Liver (tissue), 9 donors: ENCODE measurements around the gene TTC28. TPM values are rescaled to one million over a fixed set of nuclear protein-coding genes. Genes with fewer than 3 reads are reported as not detected.
A peak's percentile ranks its signal among the peaks of the same experiment; 100 is the strongest.

Experiments used
- DNase-seq: peaks from one replicate; pipeline ENCODE4 v3.0.0-alpha.2; 2017; ENCODE audit warnings: low spot score
- H3K27ac ChIP-seq, 2 donors: one replicate each; pipeline ENCODE4 v1.7.0; 2013; ENCODE audit warnings: inconsistent platforms in 2 of 2, low read length in 2 of 2, control low read depth in 1 of 2, low read depth in 1 of 2, mild to moderate bottlenecking in 1 of 2
- H3K27me3 ChIP-seq, 4 donors: one replicate each; pipeline versions ENCODE4 v1.6.1 to v1.7.0; 2013; ENCODE audit warnings: low read length in 3 of 4, inconsistent platforms in 1 of 4, mild to moderate bottlenecking in 1 of 4, moderate library complexity in 1 of 4; ENCODE audit not compliant: control insufficient read depth in 4 of 4, insufficient read depth in 4 of 4
- H3K36me3 ChIP-seq, 4 donors: one replicate each; pipeline versions ENCODE4 v1.6.1 to v1.7.0; 2013; ENCODE audit warnings: low read length in 3 of 4, mild to moderate bottlenecking in 3 of 4, low read depth in 1 of 4, moderate library complexity in 1 of 4; ENCODE audit not compliant: control insufficient read depth in 4 of 4, insufficient read depth in 3 of 4
- H3K4me1 ChIP-seq, 4 donors: one replicate each; pipeline versions ENCODE4 v1.6.1 to v1.7.0; 2013; ENCODE audit warnings: low read length in 3 of 4, mild to moderate bottlenecking in 3 of 4, moderate library complexity in 1 of 4; ENCODE audit not compliant: control insufficient read depth in 4 of 4, insufficient read depth in 4 of 4
- H3K4me3 ChIP-seq, 3 donors: one replicate each; pipeline versions ENCODE4 v1.6.1 to v1.7.0; 2013; ENCODE audit warnings: low read length in 3 of 3, control low read depth in 1 of 3, low read depth in 1 of 3, mild to moderate bottlenecking in 1 of 3
- H3K9ac ChIP-seq, 2 donors: one replicate each; pipeline ENCODE4 v1.7.0; 2013; ENCODE audit warnings: low read length in 2 of 2, mild to moderate bottlenecking in 2 of 2, moderate library complexity in 2 of 2, control low read depth in 1 of 2, low read depth in 1 of 2
- H3K9me3 ChIP-seq, 4 donors: one replicate each; pipeline versions ENCODE4 v1.6.1 to v1.7.0; 2013; ENCODE audit warnings: low read length in 3 of 4; ENCODE audit not compliant: control insufficient read depth in 4 of 4
- EGR1 ChIP-seq, 2 donors: IDR thresholded peaks; 2 replicates each; pipeline ENCODE4 v1.6.1; 2016 to 2018; ENCODE audit warnings: antibody characterized with exemption in 2 of 2, low read depth in 2 of 2
- FOXA1 ChIP-seq: IDR thresholded peaks from 2 replicates; pipeline ENCODE4 v1.6.1; 2016; ENCODE audit warnings: antibody characterized with exemption
- HNF4A ChIP-seq, 2 donors: conservative IDR thresholded peaks; 2 replicates each; pipeline ENCODE4 v1.6.1; 2016; ENCODE audit warnings: antibody characterized with exemption in 2 of 2, mild to moderate bottlenecking in 2 of 2
- HNF4G ChIP-seq: IDR thresholded peaks from 2 replicates; pipeline ENCODE4 v1.6.1; 2016; ENCODE audit warnings: antibody characterized with exemption
- JUND ChIP-seq, 2 donors: IDR thresholded peaks; 2 replicates each; pipeline ENCODE4 v1.6.1; 2016; ENCODE audit warnings: antibody characterized with exemption in 2 of 2
- RXRA ChIP-seq, 2 donors: IDR thresholded peaks; 2 replicates each; pipeline ENCODE4 v1.6.1; 2017 to 2018; ENCODE audit warnings: antibody characterized with exemption in 2 of 2, mild to moderate bottlenecking in 1 of 2
- SP1 ChIP-seq: IDR thresholded peaks from 2 replicates; pipeline ENCODE4 v1.6.1; 2018; ENCODE audit warnings: antibody characterized with exemption, mild to moderate bottlenecking
- TAF1 ChIP-seq: conservative IDR thresholded peaks from 2 replicates; pipeline ENCODE4 v1.6.1; 2016; ENCODE audit warnings: antibody characterized with exemption, mild to moderate bottlenecking
- YY1 ChIP-seq: IDR thresholded peaks from 2 replicates; pipeline ENCODE4 v1.6.1; 2016; ENCODE audit warnings: antibody characterized with exemption, mild to moderate bottlenecking
- WGBS: extraction: QIAGEN DNeasy Blood & Tissue Kit; methylation state at CpG from one replicate; pipeline ENCODE4 v1.1.7; 2013; 5-methylcytosine and 5-hydroxymethylcytosine counted together
- polyA plus RNA-seq, 2 donors: library from polyadenylated mRNA; stranded (reverse) in 1 of 2; unstranded in 1 of 2; fragments of 200-250 nt in 1 of 2; fragments of >200 nt in 1 of 2; fragmentation: Nextera tagmentation in 1 of 2; extraction: Ambion mirVana in 1 of 2; gene quantifications; one replicate each; pipeline versions ENCODE4 v1.2.1 to v1.2.3, GENCODE V29; 2013 to 2015
- total RNA-seq, 2 donors: library from RNA; depleted of rRNA; stranded (reverse); fragments of >200 nt; gene quantifications; one replicate each; pipeline ENCODE4 v1.2.3, GENCODE V29; 2014
- TF ChIP-seq, protein P1 (sequence below): IDR thresholded peaks from 2 replicates; pipeline ENCODE4 v1.6.1; 2016; ENCODE audit warnings: antibody characterized with exemption
- TF ChIP-seq, protein P2 (sequence below): fragments of 150-350 bp; IDR thresholded peaks from 2 replicates; pipeline ENCODE4 v1.5.1; 2017; ENCODE audit warnings: improper control_type of control experiment, low read depth, low read length; ENCODE audit not compliant: missing input control
- TF ChIP-seq, protein P3 (sequence below): IDR thresholded peaks from 2 replicates; pipeline ENCODE4 v1.6.1; 2016; ENCODE audit warnings: antibody characterized with exemption
- donor health status: healthy.
- donor health status: healthy.
- donor health status: healthy.
- donor health status: healthy.
- donor health status: healthy.

The TTC28 gene
- total and polyA plus RNA-seq, 4 donors, result 4.2 to 19.4 (median 5.9) TPM

DNA sequence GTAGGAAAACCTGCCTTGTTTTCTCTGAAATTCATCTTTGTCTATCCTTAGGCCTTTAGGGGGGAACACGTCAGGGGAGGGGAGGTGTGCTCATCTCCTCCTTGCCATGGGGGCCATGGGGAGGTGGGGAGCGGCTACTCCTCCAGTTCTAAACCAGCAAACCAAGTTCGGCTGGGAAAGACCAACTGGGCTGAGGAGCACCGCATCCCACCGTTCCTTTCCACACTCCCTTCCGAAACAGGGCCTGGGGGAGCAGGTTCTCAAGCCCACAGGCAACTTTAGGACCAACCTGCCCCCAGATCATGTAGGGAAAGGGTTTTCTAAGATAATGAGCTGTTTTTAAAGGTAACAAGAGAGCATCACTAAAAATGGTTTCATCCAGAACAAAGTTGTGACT lies 683.1 kb downstream of the TTC28 start:
- peaks cover 0 to 6% (median 0%) of the 10 kb centered on the region in 4 donors for H3K36me3 ChIP-seq
- TF ChIP-seq HNF4A (conservative IDR thresholded peaks at IDR 0.05), result no peak
- TF ChIP-seq, protein P1, sequence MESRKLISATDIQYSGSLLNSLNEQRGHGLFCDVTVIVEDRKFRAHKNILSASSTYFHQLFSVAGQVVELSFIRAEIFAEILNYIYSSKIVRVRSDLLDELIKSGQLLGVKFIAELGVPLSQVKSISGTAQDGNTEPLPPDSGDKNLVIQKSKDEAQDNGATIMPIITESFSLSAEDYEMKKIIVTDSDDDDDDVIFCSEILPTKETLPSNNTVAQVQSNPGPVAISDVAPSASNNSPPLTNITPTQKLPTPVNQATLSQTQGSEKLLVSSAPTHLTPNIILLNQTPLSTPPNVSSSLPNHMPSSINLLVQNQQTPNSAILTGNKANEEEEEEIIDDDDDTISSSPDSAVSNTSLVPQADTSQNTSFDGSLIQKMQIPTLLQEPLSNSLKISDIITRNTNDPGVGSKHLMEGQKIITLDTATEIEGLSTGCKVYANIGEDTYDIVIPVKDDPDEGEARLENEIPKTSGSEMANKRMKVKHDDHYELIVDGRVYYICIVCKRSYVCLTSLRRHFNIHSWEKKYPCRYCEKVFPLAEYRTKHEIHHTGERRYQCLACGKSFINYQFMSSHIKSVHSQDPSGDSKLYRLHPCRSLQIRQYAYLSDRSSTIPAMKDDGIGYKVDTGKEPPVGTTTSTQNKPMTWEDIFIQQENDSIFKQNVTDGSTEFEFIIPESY, result no peak
- no peak for TF ChIP-seq RXRA (IDR thresholded peaks at IDR 0.05)
- TF ChIP-seq YY1, result no peak
- TF ChIP-seq FOXA1, result no peak
- no peak for TF ChIP-seq HNF4G
- TF ChIP-seq, protein P2, sequence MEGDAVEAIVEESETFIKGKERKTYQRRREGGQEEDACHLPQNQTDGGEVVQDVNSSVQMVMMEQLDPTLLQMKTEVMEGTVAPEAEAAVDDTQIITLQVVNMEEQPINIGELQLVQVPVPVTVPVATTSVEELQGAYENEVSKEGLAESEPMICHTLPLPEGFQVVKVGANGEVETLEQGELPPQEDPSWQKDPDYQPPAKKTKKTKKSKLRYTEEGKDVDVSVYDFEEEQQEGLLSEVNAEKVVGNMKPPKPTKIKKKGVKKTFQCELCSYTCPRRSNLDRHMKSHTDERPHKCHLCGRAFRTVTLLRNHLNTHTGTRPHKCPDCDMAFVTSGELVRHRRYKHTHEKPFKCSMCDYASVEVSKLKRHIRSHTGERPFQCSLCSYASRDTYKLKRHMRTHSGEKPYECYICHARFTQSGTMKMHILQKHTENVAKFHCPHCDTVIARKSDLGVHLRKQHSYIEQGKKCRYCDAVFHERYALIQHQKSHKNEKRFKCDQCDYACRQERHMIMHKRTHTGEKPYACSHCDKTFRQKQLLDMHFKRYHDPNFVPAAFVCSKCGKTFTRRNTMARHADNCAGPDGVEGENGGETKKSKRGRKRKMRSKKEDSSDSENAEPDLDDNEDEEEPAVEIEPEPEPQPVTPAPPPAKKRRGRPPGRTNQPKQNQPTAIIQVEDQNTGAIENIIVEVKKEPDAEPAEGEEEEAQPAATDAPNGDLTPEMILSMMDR, result no peak
- H3K4me3 ChIP-seq, result no peak overlapping the region
- 96% methylated on average over 6 of the region's 6 CpGs for WGBS
- no peaks in the 10 kb centered on the region for H3K9me3 ChIP-seq
- H3K9ac ChIP-seq, result no peak overlapping the region
- peaks cover under 1 to 10% (median 3%) of the 10 kb centered on the region in 4 donors for H3K4me1 ChIP-seq
- no peak overlapping the region for H3K27ac ChIP-seq
- DNase-seq, result no peak
- H3K27me3 ChIP-seq, result no peaks in the 10 kb centered on the region

DNA sequence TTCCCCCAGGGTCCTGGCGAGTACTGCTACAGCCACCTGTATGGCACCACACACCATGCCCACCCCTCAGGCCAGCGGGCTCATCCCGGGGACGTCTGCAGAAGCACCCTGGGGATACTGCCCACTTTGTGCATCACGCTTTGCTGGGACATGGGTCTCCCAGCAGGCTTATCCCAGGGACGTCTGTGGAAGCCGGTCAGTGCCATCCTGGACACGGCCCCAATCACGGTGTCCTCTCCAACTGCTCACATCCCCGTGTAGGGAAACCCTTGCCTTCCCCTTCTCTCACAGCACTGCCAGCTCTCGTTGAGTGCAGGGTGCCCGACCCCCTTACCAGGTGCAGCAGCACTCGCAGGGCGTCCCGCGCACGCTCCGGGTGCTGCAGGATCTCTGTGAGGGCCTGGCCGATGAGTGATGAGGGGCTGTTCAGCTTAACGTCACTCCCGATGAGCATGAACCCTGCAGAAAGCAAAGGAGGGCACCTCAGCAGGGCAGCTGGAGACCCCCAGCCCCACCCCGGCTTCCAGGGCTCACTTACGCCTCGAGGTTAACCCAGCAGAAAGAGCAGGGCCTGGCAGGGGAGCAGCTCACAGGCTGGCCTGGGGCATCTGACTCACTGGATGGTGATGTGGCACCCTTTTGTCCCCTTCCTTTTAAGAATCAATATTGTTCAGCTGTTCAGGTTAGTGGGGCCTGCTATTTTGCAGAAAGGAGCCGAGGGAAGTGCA lies 683.7 kb downstream of the TTC28 start:
- no peaks in the 10 kb centered on the region for H3K27me3 ChIP-seq
- H3K27ac ChIP-seq, result no peak overlapping the region
- peaks cover 5 to 10% (median 9%) of the 10 kb centered on the region in 4 donors for H3K4me1 ChIP-seq
- no peaks in the 10 kb centered on the region for H3K9me3 ChIP-seq
- no peak overlapping the region for H3K4me3 ChIP-seq
- no peak overlapping the region for H3K9ac ChIP-seq
- H3K36me3 ChIP-seq, result peaks cover 0 to 6% (median 0%) of the 10 kb centered on the region in 4 donors
- WGBS, result 94% methylated on average over 25 of the region's 25 CpGs
- TF ChIP-seq, protein P2, result no peak
- TF ChIP-seq SP1 (peak; percentile 48), JUND (IDR thresholded peaks at IDR 0.05) (peak in 1 of 2 donors; percentile 59), RXRA (IDR thresholded peaks at IDR 0.05) (peak in 1 of 2 donors; percentile 43), HNF4A (conservative IDR thresholded peaks at IDR 0.05) (peak; percentile 76 to 80), TAF1 (no peak), EGR1 (IDR thresholded peaks at IDR 0.05; ENCODE audit: low read depth in 2 of 2) (peak in 1 of 2 donors; percentile 14)
- TF ChIP-seq, protein P3, sequence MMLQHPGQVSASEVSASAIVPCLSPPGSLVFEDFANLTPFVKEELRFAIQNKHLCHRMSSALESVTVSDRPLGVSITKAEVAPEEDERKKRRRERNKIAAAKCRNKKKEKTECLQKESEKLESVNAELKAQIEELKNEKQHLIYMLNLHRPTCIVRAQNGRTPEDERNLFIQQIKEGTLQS, result peak; percentile 39
- no peak for DNase-seq
